GM18499 (cell line): ENCODE data around the gene LTBP1.

Experiments
- ATAC-seq: cut with Tn5 transposase; IDR thresholded peaks from one replicate; pipeline ENCODE4 v1.9.1; 2021; ENCODE audit warnings: moderate number of reproducible peaks; ENCODE audit not compliant: insufficient read depth, unreplicated experiment

Gene LTBP1

DNA sequence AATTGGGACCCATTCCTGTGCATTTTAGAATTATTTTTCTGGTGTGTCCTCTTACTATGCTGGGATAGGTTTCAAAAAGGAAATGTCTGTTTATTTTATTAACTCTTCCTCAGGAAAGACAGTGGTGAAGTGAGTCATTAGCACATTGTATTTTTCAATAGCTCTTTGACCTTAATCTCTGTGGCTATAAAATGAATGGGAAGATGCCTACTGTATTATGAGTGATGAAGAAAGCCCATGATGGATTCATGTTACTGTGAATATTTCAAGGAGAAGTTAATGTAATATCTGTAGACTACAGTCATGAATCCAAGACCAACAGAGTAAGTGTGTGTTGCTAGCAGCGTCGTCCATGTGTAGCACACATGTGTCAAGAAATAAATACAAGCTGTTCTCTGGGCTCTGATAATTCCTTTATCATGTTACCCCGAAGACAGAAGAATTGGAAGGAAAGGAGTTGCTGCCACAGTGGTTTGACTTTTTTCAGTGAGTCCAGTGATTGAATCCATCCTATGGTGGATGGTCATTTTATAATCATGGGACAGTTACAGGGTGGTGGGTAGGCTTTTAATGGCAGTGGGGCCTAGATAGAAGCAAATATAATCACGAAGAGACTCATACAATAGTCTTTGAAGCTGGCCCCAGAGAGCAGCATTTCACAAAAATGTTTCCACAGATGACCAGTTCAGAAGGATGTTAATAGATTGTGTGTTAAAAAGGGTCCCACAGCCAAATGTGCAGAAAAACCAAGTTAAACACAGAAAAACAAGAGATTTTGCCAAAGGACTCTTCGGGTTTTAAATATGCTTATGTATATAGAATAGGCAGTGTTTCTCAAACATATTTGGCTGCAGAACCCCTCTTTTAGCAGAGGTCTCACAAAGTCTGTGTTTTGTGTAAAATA is 290.0 kb downstream of the LTBP1 start:
- ATAC-seq, result no peak

- ATAC-seq, result no peak
Observed at GRCh38 chr2:33238111-33238510, 291.4 kb downstream of the LTBP1 start.

- ATAC-seq, result no peak
Observed at GRCh38 chr2:33240178-33240577, 293.4 kb downstream of the LTBP1 start.

DNA sequence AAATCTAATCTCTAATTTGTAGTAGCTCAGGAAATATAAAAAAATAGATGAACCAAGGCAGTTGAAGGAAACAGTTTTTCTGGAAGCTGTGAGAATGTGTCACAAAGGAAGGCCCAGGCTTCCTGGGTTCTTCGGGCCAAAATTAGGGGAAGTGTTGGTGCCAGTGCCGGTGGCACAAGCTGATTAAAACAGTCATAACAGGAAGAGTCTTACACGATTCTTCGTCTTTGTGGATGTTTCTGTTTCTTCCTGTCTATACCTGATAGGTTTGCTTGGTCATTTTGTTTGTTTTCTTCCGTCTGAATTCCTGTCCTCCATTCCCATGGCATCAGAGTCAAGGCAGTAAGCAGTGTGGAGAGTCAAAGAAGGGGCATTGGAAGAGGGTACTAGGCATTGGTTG is 294.3 kb downstream of the LTBP1 start:
- ATAC-seq, result no peak

GRCh38 chr2:33241581-33241980 is 294.8 kb downstream of the LTBP1 start:
- ATAC-seq, result no peak

DNA sequence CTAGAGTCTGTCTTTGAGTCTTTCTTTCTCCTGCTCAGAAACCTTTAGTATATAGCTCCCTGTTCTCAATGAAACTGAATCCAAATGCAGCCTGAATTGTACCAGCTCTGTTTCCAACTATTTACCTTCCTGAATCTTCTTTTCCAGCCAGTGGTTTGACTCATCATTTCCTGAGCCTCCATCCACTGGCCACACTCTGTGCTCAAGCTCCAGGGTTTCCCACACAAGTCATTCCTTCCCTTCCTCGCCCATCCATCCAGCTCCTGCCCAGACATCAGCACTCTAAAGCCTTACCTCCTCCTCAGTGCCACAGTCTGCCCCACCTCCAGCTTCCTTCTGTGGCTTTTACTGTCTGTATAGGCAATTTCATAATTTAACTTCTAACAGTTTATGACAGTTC is 296.1 kb downstream of the LTBP1 start:
- no peak for ATAC-seq

- no peak for ATAC-seq
Observed at GRCh38 chr2:33246432-33246831, 299.7 kb downstream of the LTBP1 start.

- ATAC-seq, result no peak
Observed at GRCh38 chr2:33247365-33247764, 300.6 kb downstream of the LTBP1 start.

- no peak for ATAC-seq
Observed at GRCh38 chr2:33250417-33251029, 303.8 kb downstream of the LTBP1 start.

GRCh38 chr2:33256162-33256755 is 309.5 kb downstream of the LTBP1 start:
- ATAC-seq, result no peak

GRCh38 chr2:33258387-33258786 is 311.6 kb downstream of the LTBP1 start:
- no peak for ATAC-seq

DNA sequence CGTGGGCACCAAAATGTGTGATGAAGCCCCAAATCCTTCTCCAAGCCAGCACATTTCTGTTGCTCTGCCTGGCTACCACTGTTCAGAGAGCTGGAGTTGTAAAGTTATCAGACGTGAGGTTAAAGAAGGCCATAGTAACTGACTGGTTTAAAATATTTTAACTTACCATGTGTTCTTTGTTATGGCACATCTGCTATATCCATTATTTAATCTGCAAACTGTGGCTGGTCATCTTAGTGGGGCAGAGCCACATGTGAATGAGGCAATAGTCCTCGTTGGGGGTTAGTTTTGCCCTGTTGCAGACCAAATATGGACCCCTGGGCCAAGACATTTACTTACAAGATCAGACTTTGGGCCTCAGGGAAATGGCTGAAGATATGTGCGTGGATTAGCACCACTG is 315.3 kb downstream of the LTBP1 start:
- ATAC-seq, result no peak

GRCh38 chr2:33264766-33265165 is 318.0 kb downstream of the LTBP1 start:
- ATAC-seq, result no peak

DNA sequence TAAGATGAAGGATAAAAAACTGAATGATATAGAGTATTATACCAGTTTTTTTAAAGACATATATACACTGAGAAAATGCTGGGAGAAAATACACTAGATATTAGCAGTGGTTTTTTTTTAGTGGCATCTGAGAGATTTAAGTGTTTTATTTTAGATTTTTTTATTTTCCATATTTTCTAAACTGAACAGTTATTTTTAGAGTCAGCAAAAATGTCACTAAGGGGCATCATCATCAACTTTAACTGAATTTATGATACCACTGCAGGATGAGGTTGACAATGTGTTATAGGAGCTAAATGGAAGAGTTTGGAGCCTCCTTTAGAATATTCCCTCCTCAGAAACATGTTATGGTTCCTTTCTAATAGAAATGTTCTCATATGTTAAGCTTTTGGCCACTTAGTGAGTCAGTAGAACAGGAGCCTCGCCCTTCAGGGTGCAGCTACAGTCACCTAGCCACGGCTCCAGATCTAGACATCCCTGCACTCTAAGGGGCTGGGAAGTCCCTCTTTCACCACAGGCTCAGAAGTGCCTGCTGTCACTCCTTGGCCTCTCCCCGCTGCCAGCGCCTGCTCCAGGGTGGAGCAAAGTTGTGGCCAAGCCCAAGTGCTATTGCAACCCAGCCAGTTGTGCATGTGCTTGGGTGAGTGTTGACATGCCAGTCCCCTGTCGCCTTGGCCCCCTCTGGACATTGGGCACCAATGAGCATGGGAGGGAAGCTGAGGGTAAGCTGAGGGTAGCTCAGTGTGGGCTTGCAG is 319.0 kb downstream of the LTBP1 start:
- no peak for ATAC-seq

GRCh38 chr2:33266467-33266866 is 319.7 kb downstream of the LTBP1 start:
- no peak for ATAC-seq

GRCh38 chr2:33267043-33267442 is 320.3 kb downstream of the LTBP1 start:
- no peak for ATAC-seq

GRCh38 chr2:33267756-33268155 is 321.0 kb downstream of the LTBP1 start:
- no peak for ATAC-seq

DNA sequence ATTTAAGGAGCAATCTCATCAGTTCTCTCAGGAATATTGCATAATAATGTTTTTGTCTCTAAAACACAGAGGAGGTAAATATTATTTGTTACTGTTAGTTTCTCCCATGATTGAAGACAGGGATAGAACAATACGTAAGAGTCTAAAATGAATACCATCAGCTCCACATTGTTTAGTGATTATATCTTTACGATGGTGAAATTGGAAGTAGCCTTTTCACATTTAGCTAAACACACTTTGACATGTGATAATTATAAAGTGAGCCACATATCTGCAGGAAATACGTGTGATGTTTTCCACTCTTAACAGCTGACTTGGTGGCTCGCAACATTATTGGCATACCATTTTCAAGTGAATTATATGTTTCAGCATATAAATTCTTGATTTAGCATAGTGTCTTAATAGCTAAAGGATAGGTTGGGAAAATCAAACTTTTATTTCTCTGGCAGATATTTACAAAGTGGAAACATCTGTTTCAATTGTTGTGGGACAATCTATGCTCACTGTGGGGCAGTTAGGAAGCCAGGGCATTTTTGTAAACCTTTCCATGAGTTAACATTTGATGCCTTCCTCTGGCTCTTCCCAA is 321.6 kb downstream of the LTBP1 start:
- ATAC-seq, result no peak

DNA sequence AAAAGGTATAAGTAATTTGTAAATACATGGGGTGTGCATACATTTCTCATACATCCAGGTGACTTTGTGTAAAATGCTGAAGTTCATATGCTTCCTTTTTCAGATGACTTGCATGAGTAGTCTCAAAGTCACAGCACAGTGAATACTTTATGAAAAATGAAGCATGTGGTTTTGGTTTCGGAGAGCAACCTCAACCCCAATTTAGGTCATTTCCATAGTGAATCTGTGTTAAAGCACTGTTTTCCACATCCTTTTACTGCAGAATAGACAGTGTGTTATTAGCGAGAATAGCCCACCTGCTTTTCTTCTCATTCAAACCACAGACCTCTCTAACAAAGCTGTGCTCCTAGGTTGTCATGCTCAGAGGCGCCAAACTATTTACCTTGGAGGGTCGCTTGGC is 325.2 kb downstream of the LTBP1 start:
- peak; percentile 97 for ATAC-seq

GRCh38 chr2:33273479-33273878 is 326.7 kb downstream of the LTBP1 start:
- ATAC-seq, result no peak
